ENCODE data around the gene EPSTI1.

GRCh38 chr13:42947925-42948324 is 44.1 kb downstream of the EPSTI1 start:
- TF ChIP-seq POLR2A (IDR thresholded peaks at IDR 0.05; ENCODE audit: low read depth, low read length) (no peak), TAF1 (IDR thresholded peaks at IDR 0.05; ENCODE audit: low read depth, low read length) (no peak), POLR2AphosphoS5 (IDR thresholded peaks at IDR 0.05; ENCODE audit: low read depth, low read length) (no peak), PAX5 (IDR thresholded peaks at IDR 0.05; ENCODE audit: insufficient read depth, low read length, severe bottlenecking) (no peak)

Data from GM12891 (cell line).